HepG2 (cell line): Measurements from ENCODE around the gene NT5C3B. TPM values are rescaled to one million over a fixed set of nuclear protein-coding genes. Genes with fewer than 3 reads are reported as not detected.

ENCODE experiments used
- BHLHE40 ChIP-seq: IDR thresholded peaks from 2 replicates; pipeline ENCODE4 v1.6.1; 2011; ENCODE audit warnings: low read length, improper control_type of control experiment
- CEBPG ChIP-seq: IDR thresholded peaks from 2 replicates; pipeline ENCODE4 v1.6.1; 2016
- ESRRA ChIP-seq: sonication (generic); formaldehyde crosslinking; IDR thresholded peaks from 2 replicates; pipeline ENCODE4 v1.5.1; 2020; ENCODE audit warnings: mild to moderate bottlenecking, low read depth, missing genetic modification reagents
- FOXC1 ChIP-seq: sonication (generic); formaldehyde crosslinking; IDR thresholded peaks from 2 replicates; pipeline ENCODE4 v1.8.0; 2022; ENCODE audit warnings: mild to moderate bottlenecking, missing genetic modification reagents, borderline replicate concordance
- PITX1 ChIP-seq: sonication (generic); formaldehyde crosslinking; IDR thresholded peaks from 2 replicates; pipeline ENCODE4 v1.5.1; 2020; ENCODE audit warnings: mild to moderate bottlenecking, missing genetic modification reagents
- POLR2A ChIP-seq, 2 experiments: IDR thresholded peaks; 2 replicates each; pipeline ENCODE4 v1.6.1; 2011; ENCODE audit warnings: low read depth in 2 of 2, low read length in 2 of 2, mild to moderate bottlenecking in 1 of 2, moderate library complexity in 1 of 2; ENCODE audit not compliant: insufficient read depth in 1 of 2
- POLR2AphosphoS5 ChIP-seq: IDR thresholded peaks from 2 replicates; pipeline ENCODE4 v1.6.1; 2012; ENCODE audit warnings: low read depth, low read length
- RBM39 ChIP-seq: fragments of 200-400 bp; formaldehyde crosslinking; IDR thresholded peaks from one replicate; pipeline ENCODE4 v1.6.1; 2018; ENCODE audit warnings: antibody characterized with exemption, mild to moderate bottlenecking, low read depth, low read length; ENCODE audit not compliant: poor library complexity, severe bottlenecking
- RFX3 ChIP-seq: IDR thresholded peaks from 2 replicates; pipeline ENCODE4 v1.6.1; 2016; ENCODE audit warnings: missing biosample characterization, missing genetic modification reagents
- SAP130 ChIP-seq: IDR thresholded peaks from 2 replicates; pipeline ENCODE4 v1.6.1; 2016; ENCODE audit warnings: low read depth
- SNAI1 ChIP-seq: sonication (generic); formaldehyde crosslinking; IDR thresholded peaks from 2 replicates; pipeline ENCODE4 v1.5.0; 2020; ENCODE audit warnings: mild to moderate bottlenecking, missing genetic modification reagents, borderline replicate concordance
- SOX13 ChIP-seq, 3 experiments: fragments of 450-650 bp in 1 of 3; sonication (generic) in 1 of 3; formaldehyde crosslinking in 1 of 3; IDR thresholded peaks in 2 of 3; conservative IDR thresholded peaks in 1 of 3; 2 replicates each; pipeline versions ENCODE4 v1.5.0 to v1.6.1; 2016 to 2020; ENCODE audit warnings: antibody characterized with exemption in 1 of 3, mild to moderate bottlenecking in 1 of 3, missing compliant biosample characterization in 1 of 3, missing genetic modification reagents in 1 of 3, moderate library complexity in 1 of 3
- SOX6 ChIP-seq, 2 experiments: fragments of 450-650 bp in 1 of 2; sonication (generic) in 1 of 2; formaldehyde crosslinking in 1 of 2; IDR thresholded peaks; 2 replicates each; pipeline versions ENCODE4 v1.4.0 to v1.6.1; 2017 to 2020; ENCODE audit warnings: antibody characterized with exemption in 1 of 2, mild to moderate bottlenecking in 1 of 2, missing genetic modification reagents in 1 of 2
- ZFP1 ChIP-seq: IDR thresholded peaks from 2 replicates; pipeline ENCODE4 v1.6.1; 2016
- ZMYM4 ChIP-seq: sonication (generic); formaldehyde crosslinking; IDR thresholded peaks from 2 replicates; pipeline ENCODE4 v1.8.1; 2023; ENCODE audit warnings: mild to moderate bottlenecking, missing genetic modification reagents
- ZNF263 ChIP-seq: sonication (generic); formaldehyde crosslinking; IDR thresholded peaks from 2 replicates; pipeline ENCODE4 v1.4.0; 2020; ENCODE audit warnings: missing genetic modification reagents
- ZNF441 ChIP-seq: sonication (generic); formaldehyde crosslinking; IDR thresholded peaks from 2 replicates; pipeline ENCODE4 v1.7.0; 2021; ENCODE audit warnings: missing genetic modification reagents, borderline replicate concordance
- polyA plus RNA-seq, 8 experiments: library from polyadenylated mRNA; depleted of rRNA in 3 of 8; stranded (reverse) in 7 of 8; unstranded in 1 of 8; fragments of >200 nt; fragmentation: Illumina TruSeq in 4 of 8; extraction: Trizol in 4 of 8; gene quantifications; 2 replicates each; pipeline versions ENCODE4 v1.2.1 to v1.2.3, GENCODE V29; 2011 to 2016; ENCODE audit warnings: low read depth in 4 of 8, missing spikeins in 1 of 8, mixed read lengths in 1 of 8; ENCODE audit not compliant: insufficient read depth in 1 of 8
- total RNA-seq, 5 experiments: library from RNA; depleted of rRNA; stranded (reverse); fragments of >200 nt; fragmentation: Illumina TruSeq; extraction: Trizol; gene quantifications; 2 replicates each; pipeline ENCODE4 v1.2.3, GENCODE V29; 2016; ENCODE audit warnings: low read depth in 1 of 5
- TF ChIP-seq, protein P1 (sequence below): IDR thresholded peaks from 2 replicates; pipeline ENCODE4 v1.4.0; 2020; ENCODE audit warnings: mild to moderate bottlenecking, missing genetic modification reagents
- TF ChIP-seq, protein P2 (sequence below): IDR thresholded peaks from 2 replicates; pipeline ENCODE4 v1.6.1; 2016; ENCODE audit warnings: missing genetic modification reagents, missing compliant biosample characterization
- TF ChIP-seq, protein P3 (sequence below): sonication (generic); formaldehyde crosslinking; IDR thresholded peaks from 2 replicates; pipeline ENCODE4 v1.8.1; 2023; ENCODE audit warnings: missing genetic modification reagents, inconsistent platforms, borderline replicate concordance
- TF ChIP-seq, protein P4 (sequence below): IDR thresholded peaks from 2 replicates; pipeline ENCODE4 v1.6.1; 2016
- TF ChIP-seq, protein P5 (sequence below): sonication (generic); formaldehyde crosslinking; IDR thresholded peaks from 2 replicates; pipeline ENCODE4 v1.8.1; 2022; ENCODE audit warnings: mild to moderate bottlenecking, missing genetic modification reagents
- TF ChIP-seq, protein P6 (sequence below): sonication (generic); formaldehyde crosslinking; IDR thresholded peaks from 2 replicates; pipeline ENCODE4 v1.8.1; 2023; ENCODE audit warnings: mild to moderate bottlenecking, missing genetic modification reagents, borderline replicate concordance

Gene NT5C3B
- total and polyA plus RNA-seq, 2 of the 13 experiments (the other 11 are each of a cell fraction or from before 2014, with no cell fraction given), result 104 to 126 TPM

DNA sequence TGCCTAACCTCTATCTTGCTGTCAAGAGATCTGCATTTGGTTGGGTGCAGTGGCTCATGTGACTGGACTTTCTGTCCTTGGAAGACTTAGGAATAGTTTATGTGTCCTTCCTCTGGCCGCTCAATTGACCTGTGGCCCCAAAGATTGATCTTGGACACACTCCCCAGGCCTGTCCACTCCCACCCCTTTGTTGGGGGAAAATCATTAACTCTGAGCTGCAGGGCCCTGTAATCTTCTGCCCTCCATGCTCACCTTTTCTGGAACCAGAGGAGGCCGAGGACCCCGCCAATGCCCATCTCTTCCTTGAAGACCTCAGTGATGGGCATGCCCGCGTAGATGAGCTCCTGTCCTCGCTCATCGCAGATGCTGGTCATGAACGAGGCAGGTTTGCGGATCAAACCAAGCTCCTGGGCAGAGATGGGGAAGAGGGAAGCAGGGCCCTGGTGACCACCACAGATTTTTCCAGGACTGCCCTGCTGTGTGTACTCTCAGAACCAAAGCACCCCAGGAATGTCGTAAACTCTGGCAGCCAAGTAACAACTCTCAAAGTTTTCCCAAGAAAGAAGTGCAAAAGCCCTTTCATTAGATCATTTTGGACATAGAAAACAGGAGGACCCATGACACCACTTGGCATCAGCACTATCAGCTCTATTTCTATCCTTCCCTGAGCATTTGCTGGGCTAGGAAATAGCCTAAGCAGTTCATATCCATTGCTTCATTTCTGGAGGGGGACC lies 37.7 kb upstream of the NT5C3B start (continued):
- TF ChIP-seq, protein P1, sequence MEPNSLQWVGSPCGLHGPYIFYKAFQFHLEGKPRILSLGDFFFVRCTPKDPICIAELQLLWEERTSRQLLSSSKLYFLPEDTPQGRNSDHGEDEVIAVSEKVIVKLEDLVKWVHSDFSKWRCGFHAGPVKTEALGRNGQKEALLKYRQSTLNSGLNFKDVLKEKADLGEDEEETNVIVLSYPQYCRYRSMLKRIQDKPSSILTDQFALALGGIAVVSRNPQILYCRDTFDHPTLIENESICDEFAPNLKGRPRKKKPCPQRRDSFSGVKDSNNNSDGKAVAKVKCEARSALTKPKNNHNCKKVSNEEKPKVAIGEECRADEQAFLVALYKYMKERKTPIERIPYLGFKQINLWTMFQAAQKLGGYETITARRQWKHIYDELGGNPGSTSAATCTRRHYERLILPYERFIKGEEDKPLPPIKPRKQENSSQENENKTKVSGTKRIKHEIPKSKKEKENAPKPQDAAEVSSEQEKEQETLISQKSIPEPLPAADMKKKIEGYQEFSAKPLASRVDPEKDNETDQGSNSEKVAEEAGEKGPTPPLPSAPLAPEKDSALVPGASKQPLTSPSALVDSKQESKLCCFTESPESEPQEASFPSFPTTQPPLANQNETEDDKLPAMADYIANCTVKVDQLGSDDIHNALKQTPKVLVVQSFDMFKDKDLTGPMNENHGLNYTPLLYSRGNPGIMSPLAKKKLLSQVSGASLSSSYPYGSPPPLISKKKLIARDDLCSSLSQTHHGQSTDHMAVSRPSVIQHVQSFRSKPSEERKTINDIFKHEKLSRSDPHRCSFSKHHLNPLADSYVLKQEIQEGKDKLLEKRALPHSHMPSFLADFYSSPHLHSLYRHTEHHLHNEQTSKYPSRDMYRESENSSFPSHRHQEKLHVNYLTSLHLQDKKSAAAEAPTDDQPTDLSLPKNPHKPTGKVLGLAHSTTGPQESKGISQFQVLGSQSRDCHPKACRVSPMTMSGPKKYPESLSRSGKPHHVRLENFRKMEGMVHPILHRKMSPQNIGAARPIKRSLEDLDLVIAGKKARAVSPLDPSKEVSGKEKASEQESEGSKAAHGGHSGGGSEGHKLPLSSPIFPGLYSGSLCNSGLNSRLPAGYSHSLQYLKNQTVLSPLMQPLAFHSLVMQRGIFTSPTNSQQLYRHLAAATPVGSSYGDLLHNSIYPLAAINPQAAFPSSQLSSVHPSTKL (CRISPR knock-in tag), result peak; percentile 21; the same call in 1 of the 2 replicates
- TF ChIP-seq SAP130 (CRISPR knock-in tag) (no peak), ESRRA (CRISPR knock-in tag) (peak; percentile 74; the same call in 1 of the 2 replicates), SNAI1 (CRISPR knock-in tag) (no peak), ZFP1 (CRISPR knock-in tag) (no peak), SOX6 (IDR thresholded peaks at IDR 0.05) (no peak), SOX6 (CRISPR knock-in tag; IDR thresholded peaks at IDR 0.05) (peak; percentile 71), RFX3 (CRISPR knock-in tag) (no peak), POLR2AphosphoS5 (no peak), PITX1 (CRISPR knock-in tag) (peak; percentile 51), ZNF441 (CRISPR knock-in tag) (no peak), RBM39 (no peak), POLR2A (IDR thresholded peaks at IDR 0.05; ENCODE audit: insufficient read depth in 1 of 2, low read depth in 2 of 2, low read length in 2 of 2) (no peak), SOX13 (IDR thresholded peaks at IDR 0.05) (no peak), SOX13 (CRISPR knock-in tag; conservative IDR thresholded peaks at IDR 0.05 in 1 of 2, IDR thresholded peaks at IDR 0.05 in 1 of 2) (peak in 1 of 2 experiments; percentile 52; a peak in 1 of 4 replicates), BHLHE40 (no peak), ZMYM4 (CRISPR knock-in tag) (peak; percentile 48), FOXC1 (CRISPR knock-in tag) (0 out of 2 replicates have a peak, but pooled peaks have one; percentile 29), ZNF263 (0 out of 2 replicates have a peak, but pooled peaks have one; percentile 19), CEBPG (CRISPR knock-in tag) (no peak)
- TF ChIP-seq, protein P2, sequence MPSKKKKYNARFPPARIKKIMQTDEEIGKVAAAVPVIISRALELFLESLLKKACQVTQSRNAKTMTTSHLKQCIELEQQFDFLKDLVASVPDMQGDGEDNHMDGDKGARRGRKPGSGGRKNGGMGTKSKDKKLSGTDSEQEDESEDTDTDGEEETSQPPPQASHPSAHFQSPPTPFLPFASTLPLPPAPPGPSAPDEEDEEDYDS (CRISPR knock-in tag), result no peak
- TF ChIP-seq, protein P3, sequence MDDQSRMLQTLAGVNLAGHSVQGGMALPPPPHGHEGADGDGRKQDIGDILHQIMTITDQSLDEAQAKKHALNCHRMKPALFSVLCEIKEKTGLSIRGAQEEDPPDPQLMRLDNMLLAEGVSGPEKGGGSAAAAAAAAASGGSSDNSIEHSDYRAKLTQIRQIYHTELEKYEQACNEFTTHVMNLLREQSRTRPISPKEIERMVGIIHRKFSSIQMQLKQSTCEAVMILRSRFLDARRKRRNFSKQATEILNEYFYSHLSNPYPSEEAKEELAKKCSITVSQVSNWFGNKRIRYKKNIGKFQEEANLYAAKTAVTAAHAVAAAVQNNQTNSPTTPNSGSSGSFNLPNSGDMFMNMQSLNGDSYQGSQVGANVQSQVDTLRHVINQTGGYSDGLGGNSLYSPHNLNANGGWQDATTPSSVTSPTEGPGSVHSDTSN, result no peak
- TF ChIP-seq, protein P4, sequence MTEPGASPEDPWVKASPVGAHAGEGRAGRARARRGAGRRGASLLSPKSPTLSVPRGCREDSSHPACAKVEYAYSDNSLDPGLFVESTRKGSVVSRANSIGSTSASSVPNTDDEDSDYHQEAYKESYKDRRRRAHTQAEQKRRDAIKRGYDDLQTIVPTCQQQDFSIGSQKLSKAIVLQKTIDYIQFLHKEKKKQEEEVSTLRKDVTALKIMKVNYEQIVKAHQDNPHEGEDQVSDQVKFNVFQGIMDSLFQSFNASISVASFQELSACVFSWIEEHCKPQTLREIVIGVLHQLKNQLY, result 0 out of 2 replicates have a peak, but pooled peaks have one; percentile 16
- TF ChIP-seq, protein P5, sequence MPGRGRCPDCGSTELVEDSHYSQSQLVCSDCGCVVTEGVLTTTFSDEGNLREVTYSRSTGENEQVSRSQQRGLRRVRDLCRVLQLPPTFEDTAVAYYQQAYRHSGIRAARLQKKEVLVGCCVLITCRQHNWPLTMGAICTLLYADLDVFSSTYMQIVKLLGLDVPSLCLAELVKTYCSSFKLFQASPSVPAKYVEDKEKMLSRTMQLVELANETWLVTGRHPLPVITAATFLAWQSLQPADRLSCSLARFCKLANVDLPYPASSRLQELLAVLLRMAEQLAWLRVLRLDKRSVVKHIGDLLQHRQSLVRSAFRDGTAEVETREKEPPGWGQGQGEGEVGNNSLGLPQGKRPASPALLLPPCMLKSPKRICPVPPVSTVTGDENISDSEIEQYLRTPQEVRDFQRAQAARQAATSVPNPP (CRISPR knock-in tag), result no peak
- TF ChIP-seq, protein P6, sequence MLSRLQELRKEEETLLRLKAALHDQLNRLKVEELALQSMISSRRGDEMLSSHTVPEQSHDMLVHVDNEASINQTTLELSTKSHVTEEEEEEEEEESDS, result no peak
